HG02852 (cell line): ENCODE data around the gene BEST3.

Source experiments
- ATAC-seq: cut with Tn5 transposase; IDR thresholded peaks from one replicate; pipeline ENCODE4 v1.9.1; 2021; ENCODE audit warnings: mild to moderate bottlenecking, moderate library complexity; ENCODE audit not compliant: unreplicated experiment

The BEST3 gene

DNA sequence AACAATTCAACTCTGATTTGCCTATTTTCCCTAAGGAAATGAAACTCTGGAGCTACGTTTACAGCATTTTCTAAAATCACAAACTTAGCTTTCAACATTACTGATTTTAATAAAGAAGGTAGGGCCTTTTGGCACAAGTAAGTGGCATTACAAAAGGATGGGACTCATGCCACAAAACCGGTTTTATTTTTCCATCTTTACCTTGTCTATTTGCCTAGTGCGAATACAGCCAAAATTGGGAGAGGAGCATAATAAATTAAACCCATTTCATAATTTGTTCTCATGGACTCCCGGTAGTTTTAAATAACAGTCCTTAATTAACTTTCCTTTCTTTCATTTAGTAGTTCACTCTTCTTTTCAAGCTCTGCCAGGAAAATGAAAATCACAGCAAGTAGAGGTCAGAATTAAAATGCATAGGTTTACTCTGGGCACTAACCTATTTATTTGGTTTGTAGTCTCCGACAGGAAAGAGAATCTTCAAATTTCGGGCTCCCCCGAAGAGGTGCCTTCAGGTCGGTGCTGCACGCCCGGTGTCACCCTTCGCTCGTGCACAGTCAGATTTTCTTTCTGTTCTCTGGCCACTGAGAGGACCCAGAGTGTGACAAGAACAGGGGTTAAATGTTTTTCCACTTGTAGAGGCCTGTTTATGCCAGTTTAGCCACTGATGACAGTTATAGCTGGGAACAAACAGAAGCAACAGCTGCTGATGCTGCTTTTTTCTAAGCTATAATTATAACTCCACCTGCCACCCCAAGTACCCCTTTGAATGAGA, at the start of gene BEST3:
Gene BEST3 (minus strand): TSS at position 535 of the 772 bp plus-strand sequence. CDS start 1,505 bp downstream, outside the sequence.
- no peak for ATAC-seq

DNA sequence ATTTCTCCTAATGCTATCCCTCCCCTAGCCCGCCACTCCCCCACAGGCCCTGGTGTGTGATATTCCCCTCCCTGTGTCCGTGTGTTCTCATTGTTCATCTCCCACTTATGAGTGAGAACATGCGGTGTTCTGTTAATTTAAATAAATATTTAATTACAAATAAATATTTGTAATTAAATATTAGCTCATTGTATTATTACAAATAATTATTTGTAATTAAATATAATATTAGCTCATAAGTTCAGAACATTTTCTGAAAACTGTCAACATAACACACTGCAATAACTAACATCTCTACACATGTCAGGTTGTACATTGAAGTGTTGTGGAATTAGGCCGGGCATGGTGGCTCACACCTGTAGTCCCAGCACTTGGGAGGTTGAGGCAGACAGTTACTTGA, 45.0 kb upstream of the BEST3 start:
- no peak for ATAC-seq

DNA sequence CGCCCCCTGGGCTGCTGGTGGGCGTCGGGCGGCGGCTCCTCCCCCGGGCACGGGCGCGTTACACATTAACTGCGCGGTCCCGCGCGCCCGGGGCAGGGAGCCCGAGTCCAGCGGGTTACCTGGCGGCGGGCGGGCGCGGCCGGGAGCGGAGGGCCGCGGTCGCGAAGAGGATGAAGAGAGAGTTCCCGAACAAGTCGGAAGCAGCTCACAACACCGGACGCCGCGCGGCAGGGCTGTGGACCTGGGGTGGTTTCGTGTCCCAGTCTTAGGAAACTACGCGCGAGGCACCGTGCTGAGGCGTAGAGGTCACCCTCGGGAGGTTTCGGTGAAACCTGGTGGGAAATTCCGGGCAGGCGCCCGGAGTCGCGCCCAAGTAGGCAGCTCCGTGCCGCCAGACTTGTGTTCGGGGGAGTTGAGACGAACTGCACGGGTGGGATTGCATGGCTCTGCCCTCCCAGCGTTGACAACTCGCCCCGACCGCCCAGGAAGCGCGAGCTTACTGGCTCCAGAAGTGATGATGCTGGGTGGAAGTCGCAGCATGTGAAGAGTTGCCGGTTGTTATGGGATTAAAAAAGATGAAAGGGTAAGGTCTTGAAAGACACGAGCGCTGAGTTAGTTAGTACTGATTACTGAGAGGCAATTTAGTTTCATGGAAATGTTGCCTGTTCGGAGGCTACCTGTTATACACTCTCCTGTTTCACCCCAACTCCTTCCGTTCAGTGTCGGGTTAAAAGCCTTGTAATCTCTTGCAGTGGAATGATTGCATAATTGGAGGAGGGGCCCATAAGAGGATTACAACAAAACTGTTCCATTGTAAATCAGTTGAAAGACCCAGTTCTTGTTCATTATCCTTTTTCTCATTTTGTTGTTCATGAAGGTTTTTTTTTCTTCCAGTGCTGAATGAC, 40.4 kb upstream of the BEST3 start:
- peak; percentile 40 for ATAC-seq

DNA sequence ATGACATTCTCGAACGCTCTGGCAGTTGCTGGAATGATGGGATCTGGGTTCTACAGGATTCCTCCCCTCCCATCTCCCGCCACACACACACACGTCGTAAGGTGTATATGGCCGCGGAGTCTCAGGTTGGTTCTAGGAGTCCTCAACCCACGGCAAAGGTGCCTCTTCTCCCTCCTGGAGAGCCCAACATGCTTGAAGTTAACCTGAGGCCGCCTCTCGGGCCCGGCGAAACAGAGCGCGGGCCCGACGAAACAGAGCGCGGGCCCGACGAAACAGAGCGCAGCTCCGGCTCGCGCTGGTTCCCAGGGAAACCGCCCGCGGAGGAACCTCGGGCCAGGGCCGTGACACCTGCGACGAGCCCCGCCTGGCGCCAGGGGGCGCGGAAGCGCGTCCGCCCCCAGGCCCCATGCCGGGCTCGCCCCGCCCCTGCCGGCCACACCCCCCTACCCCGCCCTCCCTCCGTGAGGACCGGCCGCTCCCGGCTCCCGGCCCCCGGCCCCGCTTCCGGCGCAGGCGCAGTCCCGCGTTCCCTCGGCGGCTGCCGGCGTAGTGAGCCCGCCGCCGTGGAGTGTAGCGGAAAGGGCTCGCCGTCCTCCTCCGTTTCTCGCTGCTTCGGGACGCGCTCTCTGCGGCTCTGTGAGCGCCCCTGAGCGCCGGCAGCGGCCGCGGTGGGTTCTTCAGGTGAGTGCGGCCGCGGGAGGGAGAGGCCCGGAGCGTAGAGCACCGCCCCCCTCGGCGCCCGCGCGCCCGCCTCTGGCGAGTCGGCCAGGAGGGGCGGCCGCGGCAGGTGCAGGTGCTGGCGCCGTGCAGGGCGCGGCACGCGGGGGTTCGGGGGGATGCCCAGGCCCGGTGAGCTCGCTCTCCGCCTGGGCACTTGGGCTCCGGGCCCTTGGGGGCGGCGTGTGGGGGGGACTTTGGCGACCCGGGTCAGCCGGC, 39.5 kb upstream of the BEST3 start, which contains the start of gene RAB3IP:
Gene RAB3IP (plus strand): TSS at position 510 of the 936 bp plus-strand sequence. CDS start 16,549 bp downstream, outside the sequence.
- ATAC-seq, result peak; percentile 80

DNA sequence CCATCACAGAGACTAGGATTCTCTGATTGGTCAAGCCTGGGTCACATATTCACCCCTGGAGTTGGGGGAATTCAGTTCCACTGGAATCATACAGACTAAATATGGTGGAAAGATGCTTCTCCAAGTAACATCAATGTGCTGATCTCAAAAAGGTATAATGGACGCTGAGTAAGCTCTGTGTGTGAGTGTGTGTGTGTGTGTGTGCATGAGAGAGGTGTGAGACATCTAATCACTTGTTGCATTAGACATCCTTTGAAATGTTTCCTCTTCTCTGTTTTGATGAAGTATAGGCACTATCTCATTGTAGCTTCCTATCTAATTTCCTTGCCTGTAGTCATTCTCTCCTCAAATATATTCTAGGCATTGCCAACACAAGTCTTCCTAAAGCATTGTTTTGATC, 34.5 kb upstream of the BEST3 start:
- no peak for ATAC-seq

DNA sequence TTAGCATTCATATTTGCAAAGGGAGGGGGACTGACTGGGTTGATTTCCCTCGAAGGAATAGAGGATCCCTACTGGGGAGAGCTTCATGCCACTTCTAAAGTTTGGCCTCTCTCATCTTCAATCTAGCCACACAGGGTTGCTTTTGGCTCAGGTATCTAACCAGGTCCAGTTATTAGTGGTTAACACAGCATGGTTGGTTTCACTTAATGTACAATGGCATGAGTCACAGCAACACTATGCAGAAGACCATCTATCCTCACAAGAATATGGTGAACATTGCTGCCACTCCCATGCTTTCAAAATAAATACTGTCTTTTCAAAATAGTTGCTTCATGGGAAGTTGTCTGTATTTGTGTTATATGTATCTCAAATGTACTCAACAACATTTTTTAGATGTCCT, 33.0 kb upstream of the BEST3 start:
- no peak for ATAC-seq

DNA sequence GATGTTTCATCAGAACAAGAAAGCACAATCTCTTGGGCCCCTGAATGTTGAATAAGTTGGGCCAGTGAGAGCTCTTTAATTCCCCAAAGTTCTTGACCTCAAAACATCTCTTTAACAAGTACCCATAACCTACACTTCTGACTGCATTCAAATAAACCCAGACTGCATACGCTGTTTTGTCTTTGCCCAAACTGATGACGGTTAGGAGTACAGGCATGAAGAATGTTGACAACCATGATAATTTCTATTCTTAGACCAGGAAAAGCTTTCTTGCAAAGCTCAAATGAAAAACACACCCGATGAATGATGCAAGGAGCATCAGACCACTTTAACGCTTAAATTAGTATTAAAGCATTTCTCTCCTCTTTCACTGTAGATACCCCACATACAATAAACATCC, 27.8 kb upstream of the BEST3 start:
- no peak for ATAC-seq

DNA sequence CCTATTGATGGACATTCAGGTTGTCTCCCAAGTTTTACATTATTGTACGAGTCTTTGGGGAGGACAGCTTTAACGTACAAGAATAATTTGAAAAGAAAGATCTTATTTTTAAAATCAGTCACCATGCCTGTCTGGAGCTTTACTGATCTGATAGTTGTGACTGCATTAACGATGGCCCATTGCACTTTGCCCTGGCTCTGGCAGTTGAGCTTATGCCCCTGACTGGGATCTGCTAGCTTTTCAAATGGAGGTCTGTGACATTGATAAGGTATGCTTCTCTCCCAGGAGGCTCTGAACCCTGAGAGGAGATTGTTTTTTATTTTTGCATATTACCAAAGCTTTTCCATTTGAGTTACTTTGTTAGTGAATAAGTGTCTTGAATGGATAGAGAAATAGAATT, 21.6 kb upstream of the BEST3 start:
- ATAC-seq, result no peak

DNA sequence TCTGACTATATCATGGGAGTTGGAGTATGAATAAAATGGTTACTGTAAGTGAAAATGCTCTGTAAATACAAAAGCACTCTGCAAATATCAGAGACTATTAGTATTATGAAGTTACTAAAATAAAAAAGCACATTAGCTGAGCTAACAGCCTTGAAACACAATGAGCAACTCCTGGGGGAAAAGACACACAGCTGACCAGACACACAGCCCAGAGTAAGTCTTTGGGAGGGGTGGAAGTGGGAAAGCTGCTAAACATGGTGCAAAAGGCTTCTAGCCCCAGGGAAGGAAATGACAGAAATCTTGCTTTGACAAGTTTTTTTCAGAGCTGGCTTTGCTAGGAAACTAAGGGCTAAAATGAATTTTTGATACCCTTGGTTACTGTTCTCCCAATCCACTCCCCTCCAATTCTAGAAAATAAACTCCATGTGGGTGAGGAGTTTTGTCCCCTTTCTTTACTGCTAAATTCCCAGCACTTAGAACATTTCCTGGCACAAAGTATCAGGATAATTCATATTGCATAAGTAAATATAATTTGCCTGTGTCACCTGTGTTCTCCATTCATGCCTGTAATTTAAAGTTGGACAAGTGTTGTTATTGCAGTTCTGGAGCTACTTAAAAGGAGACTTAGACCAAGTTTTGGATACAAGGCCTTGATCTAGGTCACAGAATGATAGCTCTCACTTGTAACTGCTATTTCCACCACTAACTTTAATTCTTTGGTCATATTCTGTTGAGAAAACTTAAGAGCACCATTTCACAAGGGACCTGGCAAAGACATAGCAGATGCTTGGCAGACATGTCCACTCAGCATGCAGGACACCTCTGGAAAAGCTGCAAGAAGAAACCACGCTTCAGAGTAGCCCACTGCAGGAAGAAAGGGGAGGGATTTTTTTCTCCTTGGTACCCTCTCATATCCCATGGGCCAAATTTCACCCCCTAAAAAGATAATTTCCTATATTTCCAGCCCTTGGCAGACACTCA, 20.5 kb upstream of the BEST3 start:
- ATAC-seq, result no peak

DNA sequence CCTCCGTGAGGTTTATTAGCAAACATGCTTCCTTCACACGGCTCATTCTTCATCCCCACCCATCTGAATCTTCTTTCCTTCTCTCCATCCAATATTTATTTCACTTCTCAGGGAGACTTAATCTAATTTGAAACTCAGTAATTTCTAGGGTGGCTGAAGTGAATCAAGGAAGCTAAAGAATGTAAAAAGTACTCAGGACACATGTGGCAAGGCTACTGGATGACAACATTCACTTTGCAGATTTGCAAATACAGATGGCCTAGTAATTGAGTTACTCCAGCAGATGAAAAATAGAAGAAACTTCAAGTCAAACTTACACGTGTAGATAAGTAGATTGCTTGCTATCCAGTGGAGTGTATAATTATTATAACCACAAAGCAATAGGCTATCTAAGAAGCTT, 15.4 kb upstream of the BEST3 start:
- ATAC-seq, result no peak

DNA sequence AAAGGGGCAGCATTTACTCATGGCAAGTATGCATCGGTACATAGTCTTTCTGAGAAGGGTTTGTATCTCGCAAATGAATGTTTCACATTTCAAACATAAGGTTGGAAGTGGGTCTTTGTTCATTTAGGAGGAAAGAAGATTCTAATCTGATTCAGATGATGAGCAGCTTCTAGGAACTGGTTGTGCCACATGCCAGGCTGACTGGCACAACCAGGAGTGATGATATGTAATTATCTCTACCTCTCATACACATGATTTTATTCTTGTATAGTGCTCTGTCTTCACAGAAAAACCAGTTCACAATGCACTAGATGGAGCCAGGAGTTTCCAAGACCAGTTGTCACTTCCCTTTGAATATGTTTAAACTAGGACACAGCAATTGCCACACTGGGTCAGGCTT, 13.7 kb upstream of the BEST3 start:
- ATAC-seq, result no peak

DNA sequence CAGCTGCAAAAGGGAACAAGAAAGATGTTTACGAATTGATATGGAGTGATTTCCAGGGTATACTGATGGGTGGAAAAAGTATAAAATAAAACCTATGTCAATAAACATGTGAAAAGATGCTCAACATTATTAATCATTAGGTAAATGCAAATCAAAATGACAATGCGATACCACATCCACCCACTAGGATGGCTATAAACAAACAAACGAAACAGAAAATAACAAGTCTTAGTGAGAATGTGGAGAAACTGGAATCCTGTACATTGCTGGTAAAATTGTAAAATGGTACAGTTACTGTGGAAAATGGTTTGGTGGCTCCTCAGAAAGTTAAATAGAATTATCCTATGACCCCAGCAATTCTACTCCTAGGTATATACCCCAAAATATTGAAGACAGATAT, 9.5 kb upstream of the BEST3 start:
- ATAC-seq, result no peak

DNA sequence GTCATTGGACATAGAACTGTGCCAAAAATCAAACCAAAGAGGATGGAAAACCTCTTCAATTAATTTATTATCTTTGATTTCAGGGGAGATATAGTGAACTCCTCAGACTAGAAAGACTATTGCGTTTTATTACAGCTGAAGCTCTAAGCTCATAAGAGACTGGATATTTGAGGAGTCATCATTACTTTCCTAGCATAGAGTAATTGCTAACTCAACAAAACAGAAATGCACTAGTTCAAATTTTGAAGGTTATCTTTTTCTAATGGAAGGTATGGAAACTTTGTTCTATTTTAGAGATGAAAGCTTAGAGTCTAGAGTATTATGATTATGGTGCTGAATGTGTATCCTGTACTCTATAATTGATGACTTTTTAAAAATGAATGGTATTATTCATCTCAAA, 5.3 kb upstream of the BEST3 start:
- no peak for ATAC-seq

DNA sequence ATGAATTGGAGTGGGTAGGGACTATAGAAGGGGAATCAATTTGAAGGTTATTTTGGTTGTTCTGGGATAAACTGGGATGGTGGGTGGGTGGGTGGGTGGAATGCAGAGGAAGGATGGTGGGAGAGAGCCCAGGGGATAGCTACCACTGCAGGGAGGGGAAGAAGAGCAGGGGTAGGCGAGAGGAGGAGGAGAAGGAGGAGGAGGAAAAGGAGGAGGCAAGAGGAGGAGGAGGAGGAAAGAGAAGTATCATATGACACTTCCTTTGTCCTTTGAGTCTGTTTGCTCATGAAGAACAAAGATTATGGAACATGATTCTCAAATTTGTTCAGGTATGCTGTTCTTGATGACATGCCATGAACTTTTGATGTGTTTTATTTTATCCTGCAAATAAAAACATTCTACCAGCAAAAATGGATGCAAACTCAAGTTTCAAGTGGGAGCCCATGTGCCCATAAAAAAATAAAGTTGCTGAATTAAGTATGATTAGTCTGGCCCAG, 4.1 kb upstream of the BEST3 start:
- ATAC-seq, result no peak

DNA sequence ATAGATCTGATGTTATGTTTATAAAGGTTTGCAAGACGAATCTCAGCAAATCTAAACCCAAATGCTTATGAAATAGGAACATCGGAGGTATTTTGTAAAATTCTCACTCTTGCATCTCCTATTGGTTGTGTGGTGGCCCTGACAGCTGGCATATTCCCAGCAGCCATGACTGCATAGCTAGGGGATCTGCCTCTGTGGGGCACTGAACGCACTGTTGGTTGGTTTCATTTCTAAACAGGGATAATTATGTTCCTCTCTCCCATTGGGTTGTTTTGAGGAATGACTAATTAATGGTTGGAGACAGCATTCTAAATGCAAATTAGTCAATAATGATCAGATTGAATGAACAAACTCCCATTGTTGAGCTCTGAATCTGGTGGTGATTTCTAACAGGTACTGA, 2.7 kb upstream of the BEST3 start:
- no peak for ATAC-seq

DNA sequence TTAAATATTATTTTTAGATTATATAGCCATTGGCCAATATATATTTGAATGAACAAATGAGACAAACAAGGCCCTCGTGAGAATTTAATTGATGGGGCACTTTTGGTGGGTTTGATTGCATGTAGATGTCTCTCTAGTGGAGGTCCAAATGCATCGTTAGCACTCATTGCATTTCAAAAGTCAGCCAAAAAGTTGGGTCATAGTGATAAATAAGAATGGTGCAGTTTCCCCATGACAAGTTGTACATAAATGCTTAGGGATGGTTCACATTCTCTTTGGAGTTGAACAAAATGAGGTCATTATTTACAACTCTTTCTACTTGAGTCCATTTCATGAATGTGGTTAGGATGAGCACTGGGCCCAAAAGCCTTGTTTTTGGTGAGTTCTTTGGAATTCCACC, 1.0 kb downstream of the BEST3 start:
- ATAC-seq, result no peak

DNA sequence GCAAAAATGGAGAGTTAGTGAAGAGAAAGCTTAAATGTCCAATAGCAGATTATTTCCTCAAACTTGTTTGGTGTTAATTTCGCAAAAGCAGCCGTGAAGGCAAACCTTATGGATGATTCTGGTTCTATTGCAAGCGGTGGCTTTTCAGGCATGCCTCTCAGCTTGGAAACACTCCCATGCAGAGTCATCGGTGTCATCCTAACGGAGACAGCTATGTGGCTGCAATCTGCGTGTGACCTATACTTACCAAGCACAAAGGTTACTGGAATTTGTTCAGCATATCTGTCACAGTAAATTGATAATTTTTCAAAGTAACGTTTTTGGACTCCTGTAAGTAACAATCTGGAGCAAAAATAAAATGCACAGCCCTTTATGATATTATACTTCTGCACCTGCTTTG, 5.0 kb downstream of the BEST3 start:
- no peak for ATAC-seq

DNA sequence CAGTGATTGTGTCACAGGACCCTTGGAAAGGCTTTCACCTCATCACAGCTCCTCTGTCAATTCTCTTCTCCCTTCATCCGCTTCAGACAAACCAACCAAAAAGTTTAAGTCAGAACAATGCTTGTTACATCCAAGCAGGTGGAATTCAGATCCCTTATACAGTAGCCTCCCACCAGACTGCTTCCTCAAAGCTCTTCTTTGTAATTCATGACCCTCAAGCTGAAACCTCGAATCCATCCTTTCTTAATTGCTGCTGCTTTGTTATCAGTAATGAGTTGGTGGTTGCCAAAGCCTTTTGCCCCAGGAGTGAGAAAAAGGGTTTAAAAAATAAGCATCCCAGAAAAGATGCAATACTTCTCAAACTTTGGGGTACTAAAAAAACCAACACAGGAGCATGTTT, 9.5 kb downstream of the BEST3 start:
- ATAC-seq, result no peak
